Measurements from ENCODE around the gene FNDC5. TPM values are rescaled to one million over a fixed set of nuclear protein-coding genes. Genes with fewer than 3 reads are reported as not detected.

The FNDC5 gene
- total RNA-seq, 1 experiment from 2014 or later = 4.5 TPM

GRCh38 chr1:32831878-32832277, 38.8 kb downstream of the FNDC5 start:
- Histone ChIP-seq H2AK5ac (ENCODE audit: insufficient read length, low read length) (no peak overlapping the region), H3K14ac (ENCODE audit: insufficient read depth, low read length) (no peak overlapping the region), H3K4me1 (ENCODE audit: insufficient read depth, low read length) (no peaks in the 10 kb centered on the region), H3K79me1 (ENCODE audit: insufficient read depth, low read depth, low read length, poor library complexity, severe bottlenecking) (no peaks in the 10 kb centered on the region), H2AFZ (ENCODE audit: low read length) (no peak overlapping the region), H3K9ac (ENCODE audit: extremely low read depth, insufficient read length, low read length) (no peak overlapping the region), H3K9me3 (ENCODE audit: control insufficient read depth, low read depth, low read length) (no peaks in the 10 kb centered on the region), H3K27me3 (ENCODE audit: insufficient read depth, low read length) (no peaks in the 10 kb centered on the region), H3K79me2 (ENCODE audit: insufficient read depth, low read length) (no peaks in the 10 kb centered on the region), H3K18ac (ENCODE audit: insufficient read length, low read depth, low read length) (no peak overlapping the region), H3T11ph (ENCODE audit: low read length) (no peak overlapping the region), H3K23me2 (ENCODE audit: insufficient read length, low read depth, low read length, poor library complexity, severe bottlenecking) (no peaks in the 10 kb centered on the region), H2BK5ac (ENCODE audit: insufficient read length, low read length) (no peak overlapping the region), H3K4me2 (ENCODE audit: insufficient read depth, insufficient read length, low read length) (no peak overlapping the region), H4K8ac (replicated peaks; ENCODE audit: insufficient read length, low read depth, low read length) (no peak overlapping the region), H2BK12ac (ENCODE audit: insufficient read length, low read depth, low read length) (no peak overlapping the region), H3K23ac (ENCODE audit: insufficient read length, low read depth, low read length) (no peak overlapping the region), H2BK20ac (ENCODE audit: low read depth, low read length, poor library complexity, severe bottlenecking) (no peak overlapping the region), H2BK15ac (ENCODE audit: low read depth, low read length) (no peak overlapping the region), H3K56ac (ENCODE audit: insufficient read length, low read depth, low read length) (no peak overlapping the region), H3K27ac (ENCODE audit: insufficient read length, low read depth, low read length) (no peak overlapping the region), H4K91ac (ENCODE audit: insufficient read length, low read depth, low read length) (no peak overlapping the region), H4K5ac (ENCODE audit: insufficient read length, low read depth, low read length) (no peak overlapping the region), H4K20me1 (ENCODE audit: control insufficient read depth, insufficient read depth, insufficient read length) (no peaks in the 10 kb centered on the region), H2BK120ac (ENCODE audit: low read depth, low read length, poor library complexity, severe bottlenecking) (no peak overlapping the region), H3K4ac (ENCODE audit: low read depth, low read length) (no peak overlapping the region)
- Mint-ChIP-seq H3K4me3 (no peak overlapping the region), H3K36me3 (ENCODE audit: insufficient read depth in 1 of 3, low read depth in 3 of 3) (peaks cover 14 to 79% (median 77%) of the 10 kb centered on the region in 3 experiments; a peak in 6 of 7 replicates), H3K27ac (0 out of 7 replicates have a peak overlapping the region, but pooled peaks of 2 of the 3 experiments have one; percentile 15 to 21), H3K27me3 (ENCODE audit: low read depth) (no peaks in the 10 kb centered on the region), H3K9me3 (no peaks in the 10 kb centered on the region), H3K4me1 (no peaks in the 10 kb centered on the region)
- no peak for DNase-seq
- no CpG with 5 or more reads among the region's 1 CpG for WGBS (ENCODE audit: extremely low coverage, insufficient read length, low lambda C conversion rate)
- TF ChIP-seq CTCF (conservative IDR thresholded peaks at IDR 0.05) = no peak
